Epithelial cell of proximal tubule (primary cell): Measurements from ENCODE around the gene PLXNA2. TPM values are rescaled to one million over a fixed set of nuclear protein-coding genes. Genes with fewer than 3 reads are reported as not detected.

Experiments used
- DNase-seq: peaks from one replicate; pipeline ENCODE4 v3.0.0-alpha.2; 2011; ENCODE audit warnings: low read depth
- H3K4me3 ChIP-seq: 2 replicates; pipeline ENCODE4 v1.5.1; 2011; ENCODE audit warnings: low read depth, mild to moderate bottlenecking, low read length
- CTCF ChIP-seq: conservative IDR thresholded peaks from 2 replicates; pipeline ENCODE4 v1.5.1; 2012; ENCODE audit warnings: low read depth, mild to moderate bottlenecking, low read length
- total RNA-seq: library from RNA; depleted of rRNA; stranded (reverse); fragments of >200 nt; gene quantifications from 2 replicates; pipeline ENCODE4 v1.2.3, GENCODE V29; 2015

PLXNA2 gene
- total RNA-seq, 1 donor from 2014 or later: 5.7 TPM

GRCh38 chr1:207997486-207998268, 246.5 kb downstream of the PLXNA2 start:
- peak; percentile 79 for TF ChIP-seq CTCF
- DNase-seq: peak; percentile 10
- H3K4me3 ChIP-seq: no peak overlapping the region

DNA sequence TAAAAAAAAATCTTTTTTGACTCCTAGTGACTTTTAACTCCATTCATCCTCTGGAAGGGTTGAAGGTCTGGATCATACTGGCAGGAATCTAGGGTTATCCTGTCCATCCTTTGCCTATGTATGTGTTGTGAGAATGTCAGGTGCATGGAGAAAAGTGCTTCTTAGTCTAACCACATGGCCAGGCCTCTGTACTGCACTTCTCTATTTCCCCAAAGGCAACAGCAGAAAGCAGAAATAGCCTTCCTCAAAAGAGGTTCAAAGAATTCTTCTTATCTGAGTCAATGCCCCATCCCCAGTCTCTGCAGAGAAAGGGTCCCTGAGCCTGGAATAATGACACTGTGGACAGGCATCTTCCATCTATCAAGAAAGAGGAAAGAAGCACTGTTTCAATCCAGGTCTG, 247.5 kb downstream of the PLXNA2 start:
- H3K4me3 ChIP-seq: no peak overlapping the region
- no peak for DNase-seq
- TF ChIP-seq CTCF: no peak

DNA sequence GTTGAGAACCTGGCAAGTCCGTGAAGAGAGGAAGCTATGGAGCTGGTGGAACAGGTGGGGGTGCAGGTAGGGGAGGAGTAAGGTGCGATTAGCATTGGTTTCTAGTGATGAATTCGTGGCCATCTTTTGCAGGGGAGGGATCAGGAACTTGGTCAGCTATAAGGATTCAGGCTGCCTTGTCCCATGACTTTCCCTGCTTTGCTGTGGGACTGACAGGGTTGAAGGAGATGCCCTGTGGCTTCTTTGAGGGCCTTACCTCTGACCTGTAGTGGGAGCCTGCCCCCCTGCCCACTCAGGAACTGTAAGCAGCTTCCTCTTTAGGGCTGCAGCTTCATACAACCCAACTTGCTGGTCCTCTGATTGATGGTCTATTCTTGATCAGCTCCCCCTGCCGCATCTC, 248.6 kb downstream of the PLXNA2 start:
- no peak for TF ChIP-seq CTCF
- no peak overlapping the region for H3K4me3 ChIP-seq
- no peak for DNase-seq

GRCh38 chr1:207993477-207994445, 250.4 kb downstream of the PLXNA2 start:
- H3K4me3 ChIP-seq: no peak overlapping the region
- peak; percentile 61 for TF ChIP-seq CTCF
- no peak for DNase-seq

DNA sequence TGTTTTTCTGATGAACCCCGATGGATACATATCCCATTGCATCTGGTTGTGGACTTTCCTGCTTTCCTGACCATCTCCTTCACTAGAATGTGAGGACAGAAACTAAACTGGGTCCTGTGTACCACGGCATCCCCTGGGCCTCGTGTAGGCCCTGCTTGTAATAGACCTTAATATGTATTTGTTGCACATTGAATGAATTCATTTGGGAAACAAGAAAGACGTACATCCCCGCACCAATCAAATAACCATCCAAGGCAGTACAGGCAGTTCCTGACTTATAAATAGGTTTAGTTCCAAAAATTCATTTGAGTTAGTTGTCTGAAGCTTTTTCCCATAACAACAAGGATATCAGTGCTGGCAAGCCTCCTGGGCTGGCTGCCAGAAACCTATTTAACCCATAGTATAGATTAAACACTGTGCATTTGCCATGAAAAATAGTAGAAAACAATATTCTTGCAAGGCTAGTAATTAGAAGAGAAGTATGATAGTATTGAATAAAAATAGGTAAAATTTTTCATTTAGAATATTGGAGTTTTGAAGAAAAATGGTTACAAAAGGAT, 251.4 kb downstream of the PLXNA2 start:
- no peak for DNase-seq
- TF ChIP-seq CTCF: no peak
- H3K4me3 ChIP-seq: no peak overlapping the region

DNA sequence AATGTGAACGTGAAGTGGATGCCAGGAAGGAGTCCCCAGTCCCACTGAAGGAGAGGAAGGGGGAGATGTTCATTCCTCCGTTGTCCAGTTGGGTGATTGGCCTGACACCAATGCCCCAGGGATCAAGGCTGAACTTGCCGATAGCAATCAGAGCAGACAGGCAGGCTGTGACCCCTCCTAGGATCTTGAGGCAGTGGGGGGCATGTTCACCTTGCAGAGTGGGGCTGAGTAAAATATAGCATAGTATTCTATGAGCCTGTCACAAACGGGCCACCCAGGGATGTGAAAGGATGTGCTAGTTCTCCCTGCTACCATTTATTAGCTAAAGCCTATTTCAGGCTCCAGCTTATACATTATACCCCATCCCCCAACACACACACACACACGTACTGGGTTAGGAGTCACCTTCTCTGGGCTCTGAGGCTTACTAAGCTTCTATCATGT, 252.6 kb downstream of the PLXNA2 start:
- DNase-seq: no peak
- no peak overlapping the region for H3K4me3 ChIP-seq
- no peak for TF ChIP-seq CTCF
